ENCODE results near the gene ENTHD1. TPM values are rescaled to one million over a fixed set of nuclear protein-coding genes. Genes with fewer than 3 reads are reported as not detected.

Gene ENTHD1
- total RNA-seq, 1 donor from 2014 or later = not detected

DNA sequence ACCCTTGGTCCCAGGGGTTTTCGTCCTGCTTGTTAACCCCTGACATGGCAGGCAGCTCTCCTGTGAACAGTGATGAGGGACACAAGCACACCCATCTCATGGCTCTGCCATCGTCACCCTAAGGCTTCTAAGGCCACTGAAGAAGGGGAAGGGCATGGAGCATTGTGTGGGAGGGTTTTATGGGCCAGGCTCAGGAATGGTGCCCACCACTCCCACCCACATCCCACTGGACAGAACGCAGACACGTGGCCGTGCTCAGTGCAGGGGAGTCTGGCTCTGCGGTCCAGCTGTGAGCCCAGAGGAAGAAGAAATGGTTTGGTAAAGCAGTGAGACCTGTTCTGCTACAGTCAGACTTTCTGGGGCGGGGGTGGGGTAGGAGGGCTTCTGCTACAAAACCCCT is 193.0 kb downstream of the ENTHD1 start:
- TF ChIP-seq EZH2phosphoT487 (IDR thresholded peaks at IDR 0.05) = no peak
- TF ChIP-seq EZH2 (IDR thresholded peaks at IDR 0.05) = no peak
- TF ChIP-seq, protein P1, sequence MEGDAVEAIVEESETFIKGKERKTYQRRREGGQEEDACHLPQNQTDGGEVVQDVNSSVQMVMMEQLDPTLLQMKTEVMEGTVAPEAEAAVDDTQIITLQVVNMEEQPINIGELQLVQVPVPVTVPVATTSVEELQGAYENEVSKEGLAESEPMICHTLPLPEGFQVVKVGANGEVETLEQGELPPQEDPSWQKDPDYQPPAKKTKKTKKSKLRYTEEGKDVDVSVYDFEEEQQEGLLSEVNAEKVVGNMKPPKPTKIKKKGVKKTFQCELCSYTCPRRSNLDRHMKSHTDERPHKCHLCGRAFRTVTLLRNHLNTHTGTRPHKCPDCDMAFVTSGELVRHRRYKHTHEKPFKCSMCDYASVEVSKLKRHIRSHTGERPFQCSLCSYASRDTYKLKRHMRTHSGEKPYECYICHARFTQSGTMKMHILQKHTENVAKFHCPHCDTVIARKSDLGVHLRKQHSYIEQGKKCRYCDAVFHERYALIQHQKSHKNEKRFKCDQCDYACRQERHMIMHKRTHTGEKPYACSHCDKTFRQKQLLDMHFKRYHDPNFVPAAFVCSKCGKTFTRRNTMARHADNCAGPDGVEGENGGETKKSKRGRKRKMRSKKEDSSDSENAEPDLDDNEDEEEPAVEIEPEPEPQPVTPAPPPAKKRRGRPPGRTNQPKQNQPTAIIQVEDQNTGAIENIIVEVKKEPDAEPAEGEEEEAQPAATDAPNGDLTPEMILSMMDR (IDR thresholded peaks at IDR 0.05) = no peak
- peaks cover 11% of the 10 kb centered on the region for H3K27me3 Mint-ChIP-seq (ENCODE audit: insufficient read depth, low read depth)

DNA sequence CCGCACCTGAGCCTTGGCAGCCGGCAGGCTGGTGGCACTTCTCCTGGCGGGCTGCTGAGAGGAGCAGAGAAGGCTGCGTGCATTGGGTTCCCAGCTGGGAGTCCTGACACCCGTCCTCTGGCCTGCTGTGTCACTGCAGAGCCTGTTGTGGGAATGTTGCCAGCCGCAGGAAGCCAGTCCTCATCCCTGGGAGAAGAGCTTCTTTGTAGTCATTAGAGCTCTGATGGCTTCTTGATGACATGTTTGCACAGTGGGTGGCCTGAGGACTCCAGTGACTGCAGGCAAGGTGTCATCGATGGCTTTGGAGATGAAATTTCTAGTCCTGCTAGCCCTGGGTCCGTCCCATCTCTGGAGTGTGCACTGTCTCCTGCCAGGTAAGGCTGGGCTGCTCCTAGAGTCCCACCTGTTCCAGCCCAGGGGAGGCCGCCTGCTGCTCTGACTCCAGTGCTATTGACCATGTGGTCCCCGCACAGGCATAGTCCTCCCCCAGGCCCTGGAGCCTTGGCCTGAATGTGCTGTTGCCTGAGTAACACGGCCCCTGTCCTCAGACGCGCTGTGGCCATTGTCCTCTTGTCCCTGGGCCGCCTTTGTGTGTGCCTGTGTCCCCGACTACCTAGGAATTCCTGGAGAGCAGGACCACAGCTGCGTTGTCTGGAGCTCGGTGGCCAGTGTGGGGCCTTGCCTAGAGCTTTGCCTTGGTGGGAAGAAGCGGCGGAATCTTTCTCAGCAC is 193.8 kb downstream of the ENTHD1 start:
- Histone ChIP-seq H3K9me3 (ENCODE audit: low read depth) (no peaks in the 10 kb centered on the region), H3K4me3 (no peak overlapping the region), H3K36me3 (no peaks in the 10 kb centered on the region), H4K20me1 (ENCODE audit: low read depth) (no peaks in the 10 kb centered on the region), H3K27ac (no peak overlapping the region), H3K27me3 (peaks cover 14% of the 10 kb centered on the region), H3K4me2 (peak overlapping the region; percentile 56), H3F3A (ENCODE audit: low read depth) (peaks cover 8% of the 10 kb centered on the region), H3K79me2 (ENCODE audit: low read depth) (no peaks in the 10 kb centered on the region), H3K4me1 (peaks cover 40% of the 10 kb centered on the region), H2AFZ (replicated peaks) (no peak overlapping the region), H3K9ac (no peak overlapping the region)
- TF ChIP-seq EZH2phosphoT487 (IDR thresholded peaks at IDR 0.05) (no peak), EZH2 (IDR thresholded peaks at IDR 0.05) (no peak)
- TF ChIP-seq, protein P1 (IDR thresholded peaks at IDR 0.05) = no peak
- Mint-ChIP-seq H3K9me3 (peaks cover 2% of the 10 kb centered on the region), H3K4me3 (no peak overlapping the region), H3K27me3 (ENCODE audit: insufficient read depth, low read depth) (peaks cover 11% of the 10 kb centered on the region), H3K4me1 (peaks cover 46% of the 10 kb centered on the region), H3K27ac (peak overlapping the region; percentile 87), H3K36me3 (no peaks in the 10 kb centered on the region)
- peak; percentile 82 for DNase-seq (ENCODE audit: low spot score)

More for the DNA sequence above, 193.0 kb downstream of the ENTHD1 start:
- no peaks in the 10 kb centered on the region for H3K79me2 ChIP-seq (ENCODE audit: low read depth)
- Mint-ChIP-seq H3K27ac (peak overlapping the region; percentile 54), H3K9me3 (peaks cover 2% of the 10 kb centered on the region), H3K4me1 (peaks cover 46% of the 10 kb centered on the region), H3K36me3 (no peaks in the 10 kb centered on the region), H3K4me3 (no peak overlapping the region)
- no peak overlapping the region for H3K27ac ChIP-seq
- H4K20me1 ChIP-seq (ENCODE audit: low read depth) = no peaks in the 10 kb centered on the region
- no peak overlapping the region for H3K4me2 ChIP-seq
- no peak for DNase-seq (ENCODE audit: low spot score)
- no peak overlapping the region for H2AFZ ChIP-seq (replicated peaks)
- no peak overlapping the region for H3K9ac ChIP-seq
- H3K4me1 ChIP-seq = peaks cover 40% of the 10 kb centered on the region
- H3K36me3 ChIP-seq = no peaks in the 10 kb centered on the region
- no peaks in the 10 kb centered on the region for H3K9me3 ChIP-seq (ENCODE audit: low read depth)
- H3K4me3 ChIP-seq = no peak overlapping the region
- H3K27me3 ChIP-seq = peaks cover 14% of the 10 kb centered on the region
- H3F3A ChIP-seq (ENCODE audit: low read depth) = peaks cover 8% of the 10 kb centered on the region

DNA sequence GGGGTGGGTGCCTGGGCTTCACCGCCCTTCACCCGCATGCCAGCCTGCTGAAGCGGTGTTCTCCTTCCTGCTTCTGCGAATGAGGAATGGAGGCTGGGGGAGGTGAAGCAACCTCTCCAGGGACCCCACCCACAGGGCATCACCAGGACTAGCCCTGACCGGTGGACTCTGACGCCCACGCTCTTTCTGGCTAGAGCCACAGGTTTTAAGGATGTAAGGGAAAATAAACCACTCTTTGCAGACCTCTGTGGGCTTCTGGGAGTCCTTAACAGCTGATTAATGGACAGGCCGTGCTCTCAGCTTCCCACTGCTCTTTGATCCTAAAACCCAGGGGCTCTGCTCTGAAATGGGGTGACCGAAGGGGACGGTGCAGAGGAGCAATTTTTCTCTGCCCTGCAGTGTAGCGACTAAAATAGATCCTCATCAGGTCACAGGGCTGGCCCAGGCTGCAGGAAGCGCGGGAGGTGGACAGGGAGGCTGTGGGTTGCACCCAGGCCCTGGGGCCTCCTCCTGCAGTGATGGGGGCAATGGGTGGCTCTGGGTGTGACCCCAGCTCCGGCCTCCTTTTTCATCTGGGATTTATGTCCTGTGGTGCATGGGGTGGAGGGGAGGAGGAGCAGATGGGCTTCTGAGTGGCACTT is 195.7 kb downstream of the ENTHD1 start:
- no peak overlapping the region for H3K27ac ChIP-seq

More for the DNA sequence above, 195.7 kb downstream of the ENTHD1 start:
- no peak overlapping the region for H3K9ac ChIP-seq
- H3K36me3 Mint-ChIP-seq = no peaks in the 10 kb centered on the region
- H3F3A ChIP-seq (ENCODE audit: low read depth) = peaks cover 2% of the 10 kb centered on the region
- H3K4me3 ChIP-seq = no peak overlapping the region
- H3K36me3 ChIP-seq = no peaks in the 10 kb centered on the region
- no peaks in the 10 kb centered on the region for H3K9me3 Mint-ChIP-seq
- peaks cover 43% of the 10 kb centered on the region for H3K4me1 Mint-ChIP-seq
- H3K9me3 ChIP-seq (ENCODE audit: low read depth) = no peaks in the 10 kb centered on the region
- H3K4me3 Mint-ChIP-seq = no peak overlapping the region
- H3K27me3 Mint-ChIP-seq (ENCODE audit: insufficient read depth, low read depth) = peaks cover 13% of the 10 kb centered on the region
- no peak overlapping the region for H2AFZ ChIP-seq (replicated peaks)
- peaks cover 14% of the 10 kb centered on the region for H3K27me3 ChIP-seq
- no peak overlapping the region for H3K27ac Mint-ChIP-seq
- peaks cover 26% of the 10 kb centered on the region for H3K4me1 ChIP-seq
- no peak for DNase-seq (ENCODE audit: low spot score)
- H3K4me2 ChIP-seq = no peak overlapping the region
- H4K20me1 ChIP-seq (ENCODE audit: low read depth) = no peaks in the 10 kb centered on the region
- TF ChIP-seq, protein P1 (IDR thresholded peaks at IDR 0.05) = no peak
- TF ChIP-seq EZH2phosphoT487 (IDR thresholded peaks at IDR 0.05) (no peak), EZH2 (IDR thresholded peaks at IDR 0.05) (no peak)
- H3K79me2 ChIP-seq (ENCODE audit: low read depth) = no peaks in the 10 kb centered on the region

All from neural progenitor cell (in vitro differentiated cells).